Measurements from ENCODE around the gene PPP2R5B. TPM values are rescaled to one million over a fixed set of nuclear protein-coding genes. Genes with fewer than 3 reads are reported as not detected.

Gene PPP2R5B
- polyA plus RNA-seq, 3 donors = 14.3 to 16.3 (median 16.0) TPM

DNA sequence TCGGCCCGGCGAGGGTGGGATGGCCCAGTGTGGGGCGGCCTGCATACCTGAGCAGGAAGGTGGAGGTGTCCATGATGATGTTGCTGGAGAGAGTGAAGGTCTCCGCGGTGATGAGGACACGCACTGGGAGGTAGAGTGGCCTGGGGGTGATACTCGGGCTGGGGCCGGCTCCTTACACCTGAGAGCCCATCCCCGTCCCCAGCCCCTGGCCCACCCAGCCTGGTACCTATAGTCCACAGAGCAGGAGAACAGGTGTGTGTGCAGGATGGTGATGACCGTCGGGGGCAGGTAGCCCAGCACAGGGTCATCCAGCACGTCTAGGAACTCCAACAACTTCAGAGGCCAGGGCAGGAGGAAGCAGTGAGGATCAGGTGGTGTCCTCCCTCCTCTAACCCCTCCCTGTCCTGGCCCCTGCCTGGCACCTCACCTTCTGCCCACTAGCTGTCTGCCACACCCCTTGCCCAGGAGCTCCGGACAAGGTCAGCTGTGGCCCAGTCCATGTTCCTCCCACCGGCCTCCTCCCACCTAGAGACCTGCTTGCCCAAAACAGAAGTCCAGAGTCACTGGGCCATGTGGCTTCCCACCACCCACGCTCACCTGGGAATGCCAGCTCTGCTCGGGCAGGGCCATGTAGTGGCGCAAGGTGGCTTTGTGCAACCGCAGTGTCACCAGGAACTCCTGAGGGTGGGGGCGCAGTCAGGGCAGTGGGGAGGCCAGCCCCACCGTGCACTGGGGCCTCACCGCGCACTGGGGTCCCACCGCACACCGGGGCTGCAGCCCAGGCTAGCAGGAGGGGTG is 18.8 kb upstream of the PPP2R5B start:
- DNase-seq (ENCODE audit: low read depth in 3 of 3, low spot score in 2 of 3) = no peak

GRCh38 chr11:64906314-64906635 is 18.2 kb upstream of the PPP2R5B start:
- no peak for DNase-seq (ENCODE audit: low read depth in 3 of 3, low spot score in 2 of 3)

GRCh38 chr11:64908766-64909165 is 15.7 kb upstream of the PPP2R5B start:
- no peak for DNase-seq (ENCODE audit: low read depth in 3 of 3, low spot score in 2 of 3)

- no peak for DNase-seq (ENCODE audit: low read depth in 3 of 3, low spot score in 2 of 3)
Measured at GRCh38 chr11:64909653-64910343, 14.7 kb upstream of the PPP2R5B start.

DNA sequence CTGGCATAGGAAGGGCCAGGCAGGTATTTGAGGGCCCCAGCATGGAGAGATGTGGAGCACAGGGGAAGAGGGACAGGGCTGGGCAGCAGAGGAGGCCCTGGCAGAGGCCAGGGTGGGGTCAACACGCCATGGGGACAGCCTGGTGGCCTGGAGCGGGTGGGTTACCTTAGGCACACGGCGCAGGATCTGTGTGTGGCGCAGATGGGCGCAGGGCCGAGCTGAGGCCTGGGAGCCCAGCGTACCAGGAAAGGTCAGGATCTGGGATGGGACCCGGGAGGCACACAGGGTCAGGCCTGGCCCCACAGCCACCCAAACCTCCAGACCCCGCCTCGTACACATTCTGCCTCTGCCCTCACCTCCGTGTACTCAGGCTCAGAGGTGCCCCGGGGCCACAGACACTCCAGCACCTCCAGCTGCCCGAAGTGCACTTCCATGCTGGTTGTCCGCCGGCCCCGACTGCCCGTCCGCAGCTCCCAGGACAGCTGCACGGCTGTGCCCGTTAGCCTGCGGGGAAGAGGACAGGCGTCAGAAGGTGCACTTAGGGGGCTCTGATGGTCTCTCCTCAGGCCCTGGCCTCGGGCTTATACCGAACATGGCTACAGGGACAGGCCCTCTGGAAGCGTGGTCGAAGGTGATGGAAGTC is 13.9 kb upstream of the PPP2R5B start:
- DNase-seq (ENCODE audit: low read depth in 3 of 3, low spot score in 2 of 3) = no peak

- DNase-seq (ENCODE audit: low read depth in 3 of 3, low spot score in 2 of 3) = no peak
Measured at GRCh38 chr11:64911142-64911541, 13.3 kb upstream of the PPP2R5B start.

DNA sequence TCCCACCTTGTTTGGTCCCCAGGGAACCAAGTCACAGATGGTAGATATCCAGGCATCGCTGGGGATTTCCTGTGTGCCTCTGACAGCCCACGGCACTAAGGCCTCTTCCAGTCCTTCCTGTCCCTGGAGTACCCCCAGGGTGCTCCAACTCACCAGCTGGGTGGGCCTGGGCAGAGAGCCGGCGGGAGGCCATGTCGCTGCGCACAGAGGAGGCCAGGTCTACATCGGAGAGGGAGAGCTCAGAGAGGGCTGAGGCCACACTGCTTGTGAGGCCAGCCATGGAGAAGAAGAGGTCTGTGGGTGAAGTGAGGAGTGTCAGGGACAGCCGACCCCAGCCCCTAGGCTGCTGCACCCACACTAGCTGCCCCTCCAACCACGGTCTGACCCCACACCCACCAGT is 12.8 kb upstream of the PPP2R5B start:
- no peak for DNase-seq (ENCODE audit: low read depth in 3 of 3, low spot score in 2 of 3)

- no peak for DNase-seq (ENCODE audit: low read depth in 3 of 3, low spot score in 2 of 3)
Measured at GRCh38 chr11:64913171-64913727, 11.2 kb upstream of the PPP2R5B start.

DNA sequence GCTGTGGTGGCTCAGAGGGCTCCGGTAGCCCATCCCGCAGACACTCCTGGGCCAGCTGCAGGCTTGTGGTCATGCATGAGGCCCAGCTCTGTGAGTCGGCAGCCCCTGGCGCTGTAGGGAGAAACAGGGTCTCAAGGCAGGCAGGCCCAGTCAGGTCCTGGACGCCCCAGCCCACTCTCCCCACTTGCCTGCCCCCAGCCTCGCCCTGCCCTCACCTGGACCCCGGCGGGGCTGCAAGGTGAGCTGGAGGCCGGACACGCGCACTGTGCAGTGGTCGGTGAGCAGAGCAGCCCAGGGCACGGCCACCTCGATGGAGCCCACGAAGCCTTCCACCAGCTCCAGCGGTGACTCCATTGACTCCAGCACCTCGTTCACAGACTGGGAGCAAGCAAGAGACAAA is 10.4 kb upstream of the PPP2R5B start:
- DNase-seq (ENCODE audit: low read depth in 3 of 3, low spot score in 2 of 3) = no peak

- DNase-seq (ENCODE audit: low read depth in 3 of 3, low spot score in 2 of 3) = no peak
Measured at GRCh38 chr11:64915376-64915887, 9.1 kb upstream of the PPP2R5B start.

- no peak for DNase-seq (ENCODE audit: low read depth in 3 of 3, low spot score in 2 of 3)
Measured at GRCh38 chr11:64916040-64916774, 8.3 kb upstream of the PPP2R5B start.

DNA sequence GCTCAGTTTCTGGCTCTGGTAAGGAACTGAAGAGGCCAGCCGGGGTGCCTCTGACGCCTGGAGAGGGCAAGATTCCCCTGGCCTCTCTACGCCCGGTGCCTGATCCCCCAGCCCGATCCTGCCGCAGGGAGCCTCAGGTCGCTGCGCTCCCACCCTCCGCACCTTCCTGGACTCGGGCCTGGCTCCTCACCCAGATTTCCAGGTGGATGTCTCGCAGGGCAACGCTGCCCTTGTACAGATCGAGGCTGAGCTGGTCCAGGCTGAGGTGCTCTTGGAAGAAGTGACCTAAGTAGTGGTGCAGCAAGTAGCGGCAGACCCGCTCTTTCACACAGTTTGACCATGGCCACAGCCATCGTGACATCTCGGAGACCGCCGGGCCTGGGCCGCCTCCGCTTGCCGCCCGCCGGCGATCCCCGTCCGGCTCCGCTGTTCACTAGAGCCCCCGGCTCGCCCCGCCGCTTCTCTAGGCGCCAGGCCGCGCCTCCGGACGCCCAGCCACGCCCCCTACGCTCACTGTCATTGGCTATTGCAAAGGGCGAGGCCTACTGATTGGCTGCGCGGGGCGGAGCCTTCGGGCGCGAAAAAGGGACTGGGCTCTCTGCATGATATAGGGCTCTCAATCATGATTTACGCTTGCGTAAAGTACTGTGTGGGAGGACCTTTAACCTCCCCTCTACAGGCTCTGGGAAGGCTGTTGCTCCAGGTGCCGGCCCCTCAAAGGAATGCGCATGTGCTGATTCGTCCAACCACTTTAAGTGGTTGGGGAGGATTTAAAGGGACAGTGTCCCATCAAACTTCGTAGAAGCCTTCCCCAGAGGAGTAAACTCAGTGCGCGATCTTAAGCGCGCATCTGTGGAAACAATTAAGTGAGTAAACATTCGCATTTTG is 7.5 kb upstream of the PPP2R5B start, which contains the start of gene ATG2A:
ATG2A (minus strand) TSS at position 435 of the 888 bp plus-strand sequence; CDS start at position 361, 74 bp downstream.
- peak; percentile 99 to 100 (median 99) for DNase-seq (ENCODE audit: low read depth in 3 of 3, low spot score in 2 of 3)

DNA sequence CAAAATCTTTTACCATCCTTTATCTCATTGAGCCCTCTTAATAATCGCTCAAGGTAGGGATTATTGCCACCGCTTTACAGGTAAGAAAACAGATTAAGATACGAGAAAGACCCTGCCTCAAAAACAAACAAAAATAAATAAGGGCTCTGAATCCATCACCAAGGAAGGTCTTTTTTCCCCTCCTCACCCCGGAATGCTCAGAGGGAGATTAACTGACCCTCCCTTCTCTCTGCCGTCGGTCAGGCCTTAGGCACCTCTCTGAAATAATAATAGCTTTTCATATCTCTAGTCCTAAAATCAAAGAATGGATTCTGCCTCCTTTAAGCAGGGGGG is 6.9 kb upstream of the PPP2R5B start:
- DNase-seq (ENCODE audit: low read depth in 3 of 3, low spot score in 2 of 3) = no peak

DNA sequence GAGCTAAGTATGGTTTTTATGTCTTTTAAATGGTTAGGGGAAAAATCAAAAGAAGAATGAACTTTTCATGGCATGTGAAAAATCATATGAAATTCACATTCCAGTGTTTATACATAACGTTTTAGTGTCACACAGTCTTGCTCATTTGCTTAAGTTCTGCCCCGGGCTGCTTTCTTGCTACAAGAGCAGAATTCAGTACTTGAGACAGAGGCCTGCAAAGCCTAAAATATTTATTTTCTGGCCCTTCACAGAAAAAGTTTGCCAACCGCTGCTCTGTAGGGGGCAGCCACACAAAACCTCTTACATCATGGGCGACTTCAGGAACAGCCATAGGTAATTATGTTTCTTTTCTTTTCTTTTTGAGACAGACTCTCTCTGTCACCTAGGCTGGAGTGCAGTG is 6.5 kb upstream of the PPP2R5B start:
- no peak for DNase-seq (ENCODE audit: low read depth in 3 of 3, low spot score in 2 of 3)

GRCh38 chr11:64919627-64920026 is 4.9 kb upstream of the PPP2R5B start:
- no peak for DNase-seq (ENCODE audit: low read depth in 3 of 3, low spot score in 2 of 3)

- DNase-seq (ENCODE audit: low read depth in 3 of 3, low spot score in 2 of 3) = no peak
Measured at GRCh38 chr11:64920124-64920523, 4.4 kb upstream of the PPP2R5B start.

DNA sequence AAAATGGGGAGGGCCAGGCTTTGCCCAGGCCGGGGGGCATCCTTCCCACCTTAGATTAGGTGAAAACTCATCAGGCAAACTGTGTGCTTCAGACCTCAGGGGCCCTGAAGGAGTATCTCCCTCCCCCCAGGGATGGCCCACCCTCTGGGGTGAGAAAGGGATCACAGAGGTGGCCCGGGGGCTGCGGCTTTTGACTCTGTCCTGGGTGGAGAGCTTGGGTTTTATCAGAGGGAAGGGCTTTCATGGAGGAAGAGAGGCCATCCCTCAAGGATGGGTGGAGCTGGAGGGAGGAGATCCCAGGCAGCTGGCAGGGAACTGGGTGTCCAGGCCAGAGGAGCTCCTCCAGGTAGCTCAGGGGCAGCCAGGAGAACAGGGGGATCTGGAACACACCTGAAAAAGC is 3.1 kb upstream of the PPP2R5B start:
- no peak for DNase-seq (ENCODE audit: low read depth in 3 of 3, low spot score in 2 of 3)

DNA sequence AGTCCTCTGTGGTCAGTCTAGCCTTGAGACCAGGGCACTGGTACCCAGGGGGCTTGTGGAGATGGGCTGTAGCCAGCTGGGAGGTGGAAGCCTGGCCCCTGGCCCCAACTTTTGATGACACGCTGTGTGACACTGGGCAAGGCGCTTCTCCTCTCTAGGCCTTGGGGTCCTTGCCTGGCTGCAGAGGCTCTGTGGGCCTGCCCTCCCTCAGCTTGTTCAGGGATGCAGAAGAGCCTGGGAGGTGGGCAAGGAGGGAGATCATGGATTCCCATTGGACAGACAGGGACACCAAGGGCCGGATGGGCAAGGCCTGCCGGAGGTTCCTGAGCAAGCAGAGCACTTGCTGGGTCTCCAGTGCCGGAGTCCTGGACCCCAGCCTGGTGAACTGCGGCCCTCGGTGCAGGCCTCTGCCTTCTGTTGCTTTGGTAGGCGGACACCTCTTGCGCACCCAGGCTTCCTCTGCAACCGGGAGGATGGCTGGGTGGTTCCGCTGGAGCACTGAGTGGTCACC is 1.3 kb upstream of the PPP2R5B start:
- DNase-seq (ENCODE audit: low read depth in 3 of 3, low spot score in 2 of 3) = no peak

DNA sequence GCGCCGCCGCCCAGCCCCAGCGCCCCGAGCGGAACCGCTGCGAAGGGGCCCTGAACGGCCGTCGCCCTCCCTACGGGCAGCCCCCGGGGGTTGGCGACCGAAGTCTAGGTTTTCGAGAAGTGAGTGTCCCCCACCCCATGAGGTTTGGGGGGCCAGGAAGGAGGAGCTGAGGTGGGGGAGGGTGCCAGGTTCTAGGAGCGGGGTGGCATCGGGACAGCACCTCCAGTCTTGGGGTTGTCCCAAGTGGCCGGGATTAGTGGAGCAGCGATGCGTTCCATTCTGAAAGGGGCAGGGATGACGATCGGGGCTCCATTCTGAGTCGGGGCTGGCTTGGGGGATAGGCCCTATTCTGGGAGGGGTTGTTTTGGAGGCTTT is 408 bp downstream of the PPP2R5B start:
- DNase-seq (ENCODE audit: low read depth in 3 of 3, low spot score in 2 of 3) = no peak
